B cell (primary cell): ENCODE results near the gene TJAP1. TPM values are rescaled to one million over a fixed set of nuclear protein-coding genes. Genes with fewer than 3 reads are reported as not detected.
A peak's percentile ranks its signal among the peaks of the same experiment; 100 is the strongest.

ENCODE experiments used
- ATAC-seq: fragments of 200-7000 bp; cut with Tn5 transposase; one replicate; pipeline ENCODE4 v1.10.0; 2021; ENCODE audit warnings: low read depth, mild to moderate bottlenecking, moderate number of reproducible peaks, moderate library complexity
- CTCF ChIA-PET: fragments of 350-600 bp; sonication (Branson Sonifier 250); formaldehyde crosslinking; loops from one replicate; lab custom pipeline; 2021; ENCODE audit warnings: antibody characterized with exemption, inconsistent platforms; lab: Charles Lee
- POLR2A ChIA-PET: fragments of 350-600 bp; sonication (Branson Sonifier 250); formaldehyde crosslinking; loops from one replicate; lab custom pipeline; 2021; ENCODE audit warnings: antibody characterized with exemption; lab: Charles Lee
- DNase-seq: peaks from one replicate; pipeline ENCODE4 v3.0.0; 2013
- H2AFZ ChIP-seq: 2 replicates; pipeline ENCODE4 v1.6.1; 2012; ENCODE audit warnings: mild to moderate bottlenecking, low read depth, low read length; ENCODE audit not compliant: insufficient read depth, poor library complexity, severe bottlenecking
- H3K27ac ChIP-seq, 2 donors: 1 replicate in 1 of 2; 2 replicates in 1 of 2; pipeline ENCODE4 v1.5.1; 2012 to 2013; ENCODE audit warnings: low read length in 2 of 2, mild to moderate bottlenecking in 2 of 2, moderate library complexity in 1 of 2
- H3K27me3 ChIP-seq, 4 experiments: fragments of 200-600 bp in 1 of 4; sonication (generic) in 1 of 4; replicated peaks in 1 of 4; 1 replicate in 2 of 4; 2 replicates in 2 of 4; pipeline versions ENCODE4 v1.6.1 to v1.7.0; 2013 to 2016; ENCODE audit warnings: low read length in 3 of 4, mild to moderate bottlenecking in 2 of 4, mixed read lengths in 1 of 4, moderate library complexity in 1 of 4; ENCODE audit not compliant: insufficient read depth in 4 of 4, control insufficient read depth in 3 of 4; ENCODE audit errors: control extremely low read depth in 1 of 4
- H3K36me3 ChIP-seq, 2 experiments: replicated peaks in 1 of 2; 1 replicate in 1 of 2; 2 replicates in 1 of 2; pipeline versions ENCODE4 v1.6.1 to v1.7.1; 2013; ENCODE audit warnings: low read length in 1 of 2; ENCODE audit not compliant: insufficient read depth in 2 of 2, control insufficient read depth in 1 of 2; ENCODE audit errors: control extremely low read depth in 1 of 2, extremely low read depth in 1 of 2
- H3K4me1 ChIP-seq, 2 donors: fragments of 200-600 bp in 1 of 2; sonication (generic) in 1 of 2; 1 replicate in 1 of 2; 2 replicates in 1 of 2; pipeline versions ENCODE4 v1.5.1 to v1.6.1; 2013 to 2017; ENCODE audit warnings: low read length in 2 of 2; ENCODE audit not compliant: control insufficient read depth in 2 of 2, insufficient read depth in 2 of 2
- H3K4me2 ChIP-seq: replicated peaks from 2 replicates; pipeline ENCODE3; 2012; ENCODE audit warnings: mild to moderate bottlenecking, low read depth, low read length; ENCODE audit not compliant: poor library complexity, severe bottlenecking
- H3K4me3 ChIP-seq, 5 experiments: fragments of 200-600 bp in 1 of 5; sonication (generic) in 1 of 5; 1 replicate in 3 of 5; 2 replicates in 2 of 5; pipeline versions ENCODE4 v1.5.1 to v1.7.0; 2011 to 2016; ENCODE audit warnings: low read length in 4 of 5, mild to moderate bottlenecking in 4 of 5, low read depth in 2 of 5, control low read depth in 1 of 5, moderate library complexity in 1 of 5; ENCODE audit not compliant: insufficient read depth in 1 of 5; ENCODE audit errors: control extremely low read depth in 1 of 5, extremely low read depth in 1 of 5
- H3K79me2 ChIP-seq: fragments of 200-600 bp; sonication (generic); one replicate; pipeline ENCODE4 v1.6.0; 2016; ENCODE audit warnings: low read length; ENCODE audit not compliant: control insufficient read depth, insufficient read depth
- H3K9ac ChIP-seq: fragments of 200-600 bp; sonication (generic); 2 replicates; pipeline ENCODE4 v1.6.1; 2017; ENCODE audit warnings: mild to moderate bottlenecking, low read length, moderate library complexity
- H3K9me3 ChIP-seq, 3 donors: one replicate each; pipeline versions ENCODE4 v1.6.1 to v1.7.1; 2013; ENCODE audit warnings: low read length in 2 of 3; ENCODE audit not compliant: control insufficient read depth in 2 of 3, insufficient read depth in 1 of 3; ENCODE audit errors: control extremely low read depth in 1 of 3
- H4K20me1 ChIP-seq: 2 replicates; pipeline ENCODE4 v1.6.0; 2012; ENCODE audit warnings: mild to moderate bottlenecking, low read length; ENCODE audit not compliant: insufficient read depth, control insufficient read depth, poor library complexity, severe bottlenecking
- H3K27ac Mint-ChIP-seq: one replicate; pipeline ENCODE4 v1.8.0; 2021; ENCODE audit warnings: mixed read lengths
- H3K27me3 Mint-ChIP-seq: one replicate; pipeline ENCODE4 v1.8.0; 2021; ENCODE audit warnings: mixed read lengths
- H3K4me1 Mint-ChIP-seq: one replicate; pipeline ENCODE4 v1.8.0; 2021; ENCODE audit warnings: mixed read lengths
- H3K4me3 Mint-ChIP-seq: one replicate; pipeline ENCODE4 v1.8.0; 2021; ENCODE audit warnings: mixed read lengths
- H3K9me3 Mint-ChIP-seq: one replicate; pipeline ENCODE4 v1.8.0; 2022; ENCODE audit warnings: mixed read lengths; ENCODE audit not compliant: insufficient read depth
- EZH2 ChIP-seq: IDR thresholded peaks from 2 replicates; pipeline ENCODE4 v1.6.1; 2012; ENCODE audit warnings: borderline replicate concordance, low read depth, mild to moderate bottlenecking, moderate library complexity, low read length; ENCODE audit not compliant: insufficient read depth, poor library complexity, severe bottlenecking
- WGBS: methylation state at CpG from one replicate; pipeline ENCODE4 v1.1.5; 2013; ENCODE audit warnings: missing lambda C conversion rate; ENCODE audit not compliant: insufficient coverage; 5-methylcytosine and 5-hydroxymethylcytosine counted together
- intact Hi-C: fragments of 100-400 bp; cut with micrococcal nuclease; formaldehyde crosslinking; loops from one replicate; pipeline ENCODE4 v1.10.0; 2022
- polyA plus RNA-seq: library from polyadenylated mRNA; depleted of rRNA; stranded (reverse); fragments of >200 nt; gene quantifications from 2 replicates; pipeline ENCODE4 v1.2.3, GENCODE V29; 2012
- total RNA-seq, 2 donors: library from RNA; stranded (reverse); fragments of 120-200 nt in 1 of 2; gene quantifications; 1 replicate in 1 of 2; 2 replicates in 1 of 2; pipeline versions ENCODE4 v1.2.3 to v1.2.4, GENCODE V29; 2013 to 2022
- TF ChIP-seq, protein P1 (sequence below): fragments of 200-600 bp; IDR thresholded peaks from one replicate; pipeline ENCODE4 v1.8.0; 2022; ENCODE audit warnings: antibody characterized with exemption, mild to moderate bottlenecking

Gene TJAP1
- total and polyA plus RNA-seq, 2 donors (not counting 1 experiment from before 2014, with no cell fraction given): 59.1 to 70.7 TPM

DNA sequence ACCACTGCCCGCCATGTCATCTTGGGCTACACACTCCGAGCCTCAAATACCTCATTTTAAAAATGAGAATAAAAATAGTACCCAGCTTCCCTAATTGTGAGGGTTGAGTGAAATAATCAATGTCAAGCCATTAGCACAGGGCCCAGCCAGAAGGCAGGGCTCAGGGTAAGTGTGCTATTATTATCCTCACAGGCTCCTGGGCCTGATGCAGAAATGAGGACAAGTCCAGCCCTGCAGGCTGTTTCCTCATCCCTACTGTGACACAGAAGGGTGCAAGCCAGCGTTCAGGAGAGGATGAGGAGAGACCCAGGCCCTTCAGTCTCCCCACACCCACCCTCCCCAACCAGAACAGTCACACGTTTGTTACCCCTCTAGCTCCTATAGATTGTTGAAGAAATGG is 26.0 kb upstream of the TJAP1 start:
- intact Hi-C loops: no loop called here
- H3K27ac Mint-ChIP-seq: no peak overlapping the region
- Histone ChIP-seq H3K27me3 (no peaks in the 10 kb centered on the region), H2AFZ (no peak overlapping the region), H3K4me3 (no peak overlapping the region), H3K9me3 (no peaks in the 10 kb centered on the region), H3K27ac (no peak overlapping the region), H3K4me2 (no peak overlapping the region), H3K36me3 (peaks cover 0 to 42% of the 10 kb centered on the region in 2 experiments), H3K9ac (no peak overlapping the region), H3K79me2 (no peaks in the 10 kb centered on the region), H3K4me1 (peaks cover 7 to 12% of the 10 kb centered on the region in 2 donors), H4K20me1 (no peaks in the 10 kb centered on the region)
- no CpG with 5 or more reads among the region's 4 CpGs for WGBS
- POLR2A ChIA-PET: interaction anchor here (0.6 kb wide), 1 partner anchor 23 kb away, joined by 3 read pairs; no protein-coding TSS in a partner anchor
- peaks cover 10% of the 10 kb centered on the region for H3K4me1 Mint-ChIP-seq
- no peaks in the 10 kb centered on the region for H3K27me3 Mint-ChIP-seq
- TF ChIP-seq, protein P1, sequence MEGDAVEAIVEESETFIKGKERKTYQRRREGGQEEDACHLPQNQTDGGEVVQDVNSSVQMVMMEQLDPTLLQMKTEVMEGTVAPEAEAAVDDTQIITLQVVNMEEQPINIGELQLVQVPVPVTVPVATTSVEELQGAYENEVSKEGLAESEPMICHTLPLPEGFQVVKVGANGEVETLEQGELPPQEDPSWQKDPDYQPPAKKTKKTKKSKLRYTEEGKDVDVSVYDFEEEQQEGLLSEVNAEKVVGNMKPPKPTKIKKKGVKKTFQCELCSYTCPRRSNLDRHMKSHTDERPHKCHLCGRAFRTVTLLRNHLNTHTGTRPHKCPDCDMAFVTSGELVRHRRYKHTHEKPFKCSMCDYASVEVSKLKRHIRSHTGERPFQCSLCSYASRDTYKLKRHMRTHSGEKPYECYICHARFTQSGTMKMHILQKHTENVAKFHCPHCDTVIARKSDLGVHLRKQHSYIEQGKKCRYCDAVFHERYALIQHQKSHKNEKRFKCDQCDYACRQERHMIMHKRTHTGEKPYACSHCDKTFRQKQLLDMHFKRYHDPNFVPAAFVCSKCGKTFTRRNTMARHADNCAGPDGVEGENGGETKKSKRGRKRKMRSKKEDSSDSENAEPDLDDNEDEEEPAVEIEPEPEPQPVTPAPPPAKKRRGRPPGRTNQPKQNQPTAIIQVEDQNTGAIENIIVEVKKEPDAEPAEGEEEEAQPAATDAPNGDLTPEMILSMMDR: no peak
- TF ChIP-seq EZH2: no peak
- CTCF ChIA-PET: interaction anchor here (1.1 kb wide), 1 partner anchor 222 kb away, joined by 3 read pairs; the partner anchor contains the start of gene DNPH1
- ATAC-seq (no peak), DNase-seq (no peak)
- no peaks in the 10 kb centered on the region for H3K9me3 Mint-ChIP-seq
- H3K4me3 Mint-ChIP-seq: no peak overlapping the region

DNA sequence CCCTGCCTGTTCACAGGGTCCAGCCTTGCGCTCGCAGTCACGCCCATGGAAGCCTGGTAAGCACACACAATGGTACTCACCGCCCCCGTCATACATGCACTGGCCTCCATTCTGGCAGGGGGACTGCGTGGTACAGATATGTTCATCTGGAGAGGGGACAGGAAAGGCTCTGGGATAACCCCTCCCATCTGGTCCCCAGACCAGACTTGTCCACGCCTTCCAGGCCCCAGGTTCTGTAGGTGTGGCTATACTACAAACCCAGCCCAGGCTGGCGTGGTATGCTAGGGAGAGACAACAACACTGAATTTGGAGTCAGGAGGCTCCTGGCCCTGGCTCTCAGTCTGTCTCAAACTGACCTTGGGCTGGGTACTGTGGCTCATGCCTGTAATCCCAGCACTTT is 25.4 kb upstream of the TJAP1 start:
- Mint-ChIP-seq H3K9me3 (no peaks in the 10 kb centered on the region), H3K27ac (peak overlapping the region; percentile 53), H3K27me3 (peaks cover 1% of the 10 kb centered on the region), H3K4me3 (no peak overlapping the region), H3K4me1 (peaks cover 14% of the 10 kb centered on the region)
- H3K27me3 ChIP-seq: peaks cover 0 to 4% (median 0%) of the 10 kb centered on the region in 4 experiments
- H3K9me3 ChIP-seq: no peaks in the 10 kb centered on the region
- no peak for ATAC-seq
- ChIA-PET CTCF (no interaction called here), POLR2A (interaction anchor here (0.6 kb wide), 2 partner anchors 24 to 73 kb away, joined by 3 to 5 read pairs; no protein-coding TSS in a partner anchor)
- no peaks in the 10 kb centered on the region for H4K20me1 ChIP-seq
- H2AFZ ChIP-seq: no peak overlapping the region
- no peak overlapping the region for H3K9ac ChIP-seq
- TF ChIP-seq, protein P1: no peak
- TF ChIP-seq EZH2: no peak
- peaks cover 7 to 12% of the 10 kb centered on the region in 2 donors for H3K4me1 ChIP-seq
- H3K4me3 ChIP-seq: no peak overlapping the region
- intact Hi-C loops: no loop called here
- H3K79me2 ChIP-seq: no peaks in the 10 kb centered on the region
- WGBS: 100% methylated on average over 5 of the region's 8 CpGs
- no peak for DNase-seq
- peaks cover 0 to 39% of the 10 kb centered on the region in 2 experiments for H3K36me3 ChIP-seq
- no peak overlapping the region for H3K27ac ChIP-seq
- no peak overlapping the region for H3K4me2 ChIP-seq
